DMS79 (cell line): ENCODE data around the gene MSMB.
"Not testable (repeated sequence)": the region's sequence is repeated elsewhere in the genome, so short reads cannot be mapped to it uniquely, and the experiment has no call there.

Experiments
- DNase-seq: peaks from one replicate; lab custom pipeline; 2025; lab: John Stamatoyannopoulos, UW

The MSMB gene

GRCh38 chr10:46069771-46070463 lies 23.8 kb upstream of the MSMB start:
- no peak for DNase-seq

DNA sequence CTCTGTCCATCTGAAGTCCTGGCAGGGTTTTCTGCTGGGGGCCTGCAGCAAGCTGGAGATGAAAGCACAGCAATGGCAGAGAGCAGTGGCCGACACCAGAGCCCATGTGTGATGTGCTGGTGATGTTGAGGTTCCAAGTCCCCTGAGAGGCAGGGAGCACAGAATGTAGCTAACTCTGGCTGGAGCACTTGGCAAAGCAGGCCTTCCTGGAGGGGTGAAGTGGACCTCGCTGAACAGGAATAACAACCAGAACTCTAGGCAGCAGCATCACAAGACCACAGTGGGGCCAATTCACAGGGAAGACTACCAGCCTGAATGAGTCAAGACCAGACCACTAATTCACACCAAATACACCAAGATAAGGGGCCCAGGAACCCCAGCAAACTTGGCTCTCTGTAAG lies 22.8 kb upstream of the MSMB start:
- DNase-seq: no peak

DNA sequence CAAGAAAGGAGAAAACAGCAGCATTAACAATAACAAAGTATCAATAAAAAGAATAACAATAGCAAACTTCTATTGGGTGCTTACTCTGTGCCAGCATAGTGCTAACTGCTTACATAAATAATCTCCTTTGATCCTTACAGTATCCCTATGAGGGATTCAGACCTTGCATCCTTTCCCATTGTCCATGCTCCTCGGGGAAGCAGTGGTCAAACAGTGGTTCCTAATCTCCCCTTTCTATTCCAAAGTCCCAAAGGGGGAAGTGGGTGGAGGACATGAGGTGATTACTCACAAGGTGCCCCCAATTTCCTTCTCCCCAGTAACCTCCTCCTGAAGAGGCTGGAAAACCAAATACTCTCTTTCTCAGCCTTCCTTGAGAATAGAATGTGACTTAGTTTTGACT lies 22.0 kb upstream of the MSMB start:
- no peak for DNase-seq

- DNase-seq: no peak
Measured at GRCh38 chr10:46064269-46064817, 18.3 kb upstream of the MSMB start.

GRCh38 chr10:46062723-46063428 lies 16.8 kb upstream of the MSMB start:
- no peak for DNase-seq

DNA sequence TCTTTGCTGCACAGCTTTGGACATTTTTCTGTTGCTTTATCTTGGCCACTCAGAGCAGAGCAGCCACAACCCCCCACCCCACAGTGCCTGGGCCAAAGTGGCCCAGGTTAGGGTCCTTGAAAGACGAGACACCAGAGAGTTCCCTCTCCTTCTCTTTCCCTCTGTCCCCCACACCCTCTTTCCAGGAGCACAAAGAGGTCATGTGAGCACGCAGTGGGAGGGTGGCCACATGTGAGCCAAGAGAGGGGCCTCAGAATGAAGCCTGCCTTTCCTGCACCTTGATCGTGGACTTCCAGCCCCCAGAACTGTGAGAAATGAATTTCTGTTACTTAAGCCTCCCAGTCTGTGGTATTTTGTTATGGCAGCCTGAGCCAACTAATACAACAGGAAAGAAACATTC lies 14.6 kb upstream of the MSMB start:
- no peak for DNase-seq

- DNase-seq: not testable (repeated sequence)
Measured at GRCh38 chr10:46057927-46058326, 11.9 kb upstream of the MSMB start.

- DNase-seq: no peak
Measured at GRCh38 chr10:46057038-46057437, 11.0 kb upstream of the MSMB start.

- DNase-seq: no peak
Measured at GRCh38 chr10:46055771-46056170, 9.7 kb upstream of the MSMB start.

GRCh38 chr10:46053534-46054434 lies 7.7 kb upstream of the MSMB start:
- DNase-seq: no peak

DNA sequence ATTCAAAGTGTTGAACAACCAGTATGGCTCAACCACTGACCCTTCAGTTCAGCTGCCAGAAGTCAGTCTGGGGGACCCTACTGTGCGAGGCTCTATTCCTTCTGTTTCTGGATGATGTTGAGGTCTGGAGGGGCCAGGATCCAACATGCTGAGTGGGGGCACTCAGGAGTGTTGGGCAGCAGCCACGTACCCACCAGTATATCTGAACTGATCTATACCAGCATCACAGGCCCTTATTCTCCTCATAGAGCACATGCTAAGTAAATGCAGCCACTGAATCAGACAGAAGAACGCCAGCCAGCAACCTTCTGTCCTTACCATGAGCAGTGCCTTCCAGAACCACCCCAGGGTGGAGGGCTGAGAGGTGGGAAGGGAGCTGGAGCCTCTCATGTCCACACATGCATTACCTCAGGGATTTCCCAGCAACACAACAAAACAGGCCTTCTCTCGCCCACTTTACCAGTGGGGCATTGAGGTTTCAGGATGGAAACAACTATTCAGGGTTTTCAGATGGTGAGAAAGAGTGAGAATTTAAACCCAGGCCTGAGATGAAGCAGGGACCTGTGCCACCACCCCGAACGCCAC lies 6.8 kb upstream of the MSMB start:
- no peak for DNase-seq

DNA sequence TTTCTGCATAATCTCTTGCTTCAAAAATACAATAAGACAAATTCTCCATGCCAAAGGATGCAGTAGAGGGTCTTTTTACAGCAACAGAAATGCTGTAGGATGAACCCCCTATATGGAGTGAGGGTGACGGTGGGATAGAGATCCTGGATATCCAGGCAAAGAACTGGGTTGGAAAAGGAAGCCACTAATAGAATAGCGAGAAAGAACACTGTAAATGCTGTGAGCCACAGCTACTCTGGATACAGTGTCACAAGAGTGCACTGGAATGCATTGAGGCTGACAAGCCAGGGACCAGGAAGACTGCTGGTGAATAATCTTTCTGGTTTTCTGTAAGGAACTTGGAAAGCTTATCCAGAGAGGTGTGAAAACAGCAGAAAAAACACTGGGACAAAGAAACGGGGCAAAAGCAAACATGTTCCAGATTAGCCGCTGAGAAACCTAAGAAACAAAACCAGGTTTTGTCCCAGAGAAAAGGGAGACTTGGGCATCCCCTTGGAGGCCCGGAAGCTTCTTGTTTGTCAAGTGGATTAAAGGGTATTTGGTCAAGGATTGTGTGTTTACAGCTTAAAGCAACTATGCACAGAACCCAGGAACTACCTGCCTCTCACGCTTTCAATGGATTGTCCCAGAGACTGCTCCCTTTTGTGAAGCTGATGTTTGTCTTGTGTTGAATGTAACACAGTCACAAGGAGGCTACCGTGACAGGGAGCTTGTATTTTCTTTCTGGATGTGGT lies 6.2 kb upstream of the MSMB start:
- DNase-seq: no peak

- DNase-seq: no peak
Measured at GRCh38 chr10:46050941-46051623, 5.0 kb upstream of the MSMB start.

DNA sequence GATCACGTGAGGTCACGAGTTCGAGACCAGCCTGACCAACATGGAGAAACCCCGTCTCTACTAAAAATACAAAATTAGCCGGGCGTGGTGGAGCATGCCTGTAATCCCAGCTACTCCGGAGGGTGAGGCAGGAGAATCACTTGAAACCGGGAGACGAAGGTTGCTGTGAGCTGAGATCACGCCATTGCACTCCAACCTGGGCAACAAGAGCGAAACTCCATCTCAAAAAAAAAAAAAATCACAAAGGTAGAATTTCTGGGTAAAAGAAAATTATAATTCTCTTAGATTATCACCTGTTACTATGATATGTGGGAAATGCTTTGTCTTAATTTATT lies 3.4 kb upstream of the MSMB start:
- DNase-seq: not testable (repeated sequence)

DNA sequence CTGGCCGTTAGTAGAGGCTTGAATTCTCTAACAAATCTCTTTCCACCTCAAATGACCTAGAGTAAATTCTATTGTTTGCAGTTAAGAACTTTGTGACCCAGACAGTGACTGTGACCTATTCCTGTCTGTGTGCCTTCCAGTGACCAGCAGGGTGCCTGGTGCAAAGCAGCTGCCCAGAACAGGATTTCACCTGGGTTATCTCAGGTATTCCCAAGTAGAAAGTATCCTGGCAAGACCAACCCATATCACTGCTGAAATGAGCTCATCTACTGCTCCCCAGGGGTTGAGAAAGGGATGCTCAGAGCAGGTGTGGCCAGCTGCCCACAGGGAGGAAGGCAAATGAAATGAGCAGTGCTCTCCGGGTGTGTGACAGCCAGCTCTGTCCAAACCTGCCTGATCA lies 2.1 kb upstream of the MSMB start:
- no peak for DNase-seq

GRCh38 chr10:46042527-46042926 lies 3.5 kb downstream of the MSMB start:
- no peak for DNase-seq

DNA sequence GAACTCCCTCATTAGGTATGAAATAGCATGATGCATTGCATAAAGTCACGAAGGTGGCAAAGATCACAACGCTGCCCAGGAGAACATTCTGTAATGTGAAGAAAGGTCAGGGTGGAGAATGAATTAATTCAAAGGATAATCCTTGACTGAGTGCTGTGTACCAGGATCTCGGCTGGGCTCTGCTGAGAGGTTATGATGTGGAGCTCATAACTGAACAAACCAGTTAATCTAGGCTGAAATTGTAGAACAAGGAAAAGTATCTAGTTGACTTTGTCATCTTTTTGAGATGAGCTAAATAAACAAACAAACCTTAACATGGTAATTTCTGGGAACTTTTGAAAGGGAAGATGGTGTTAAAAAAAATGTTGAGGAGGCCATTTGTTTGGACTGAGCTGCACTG lies 6.1 kb downstream of the MSMB start:
- DNase-seq: no peak

DNA sequence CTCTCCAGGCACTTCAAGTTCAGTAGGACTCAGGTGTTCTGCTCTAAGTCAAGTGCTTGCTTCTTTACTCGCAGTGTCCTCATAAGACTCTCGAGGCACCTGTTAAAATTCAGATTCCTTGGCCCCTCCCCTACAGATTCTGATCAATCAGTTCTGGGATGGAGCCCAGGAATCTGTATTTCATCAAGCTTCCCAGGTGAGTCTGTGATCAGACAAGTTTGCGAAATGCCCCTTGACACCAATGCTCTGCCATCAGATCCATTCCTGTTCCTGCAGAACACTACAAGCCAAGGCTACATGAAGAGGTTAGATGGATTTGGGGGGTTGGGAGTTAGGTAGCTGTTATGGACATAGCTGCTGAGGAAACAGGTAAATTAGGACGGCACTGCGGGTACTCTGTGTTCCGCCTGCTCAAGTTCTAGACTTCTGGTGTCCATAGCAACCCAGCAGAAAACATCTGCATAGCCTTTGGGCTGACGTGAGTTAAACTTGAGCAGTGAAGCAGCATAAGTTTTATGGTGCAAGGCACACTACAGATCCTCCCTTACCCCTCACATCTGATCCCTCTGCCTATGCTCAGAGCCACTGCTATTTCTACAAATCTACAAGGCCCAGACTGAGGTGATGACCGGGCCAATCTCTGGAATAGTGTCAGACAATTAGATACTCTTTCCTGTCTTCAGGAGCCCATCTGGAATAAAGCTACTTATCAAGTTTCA lies 8.8 kb downstream of the MSMB start:
- no peak for DNase-seq

DNA sequence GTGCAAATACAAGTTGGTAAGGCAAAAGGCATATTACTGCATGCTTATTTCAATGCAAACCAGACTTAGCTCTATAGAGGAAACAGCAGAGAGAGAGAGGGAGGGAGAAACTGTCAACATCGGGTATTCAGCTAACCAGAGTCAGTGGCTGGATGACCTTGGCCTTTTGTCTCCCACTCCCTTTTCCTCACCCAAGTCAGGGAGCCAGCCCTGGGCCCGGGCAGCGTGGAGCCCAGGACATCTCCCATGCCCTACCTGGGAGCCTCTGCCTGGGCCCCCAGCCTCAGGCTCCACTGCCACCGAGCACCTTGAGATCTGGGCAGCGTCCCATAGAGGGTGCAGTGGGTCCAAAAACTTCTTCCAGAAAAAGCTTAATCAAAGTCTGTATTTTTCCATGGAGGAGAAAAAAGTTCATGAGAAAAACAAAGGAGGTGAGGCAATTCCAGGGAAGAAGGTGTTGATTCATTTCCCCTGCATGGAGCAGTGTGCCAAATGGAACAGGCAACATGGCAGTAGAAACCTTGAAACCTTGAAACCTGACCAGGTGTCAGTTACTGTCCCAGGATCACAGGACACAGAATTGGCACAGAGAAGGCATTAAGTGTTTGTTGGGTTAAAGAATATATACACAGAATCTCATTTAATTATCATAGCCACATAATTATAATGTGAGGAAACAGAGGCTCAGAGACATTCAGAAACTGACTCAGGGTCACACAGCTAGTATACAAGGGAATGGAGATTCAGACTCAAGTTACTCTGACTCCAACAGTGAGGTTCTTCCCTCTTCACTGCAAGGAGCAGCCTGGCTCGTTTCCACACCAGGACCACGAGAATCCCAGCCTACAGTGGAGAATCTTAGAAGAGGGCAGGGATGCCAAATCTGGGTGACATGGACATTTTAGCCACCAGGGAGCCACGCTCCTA lies 9.9 kb downstream of the MSMB start:
- no peak for DNase-seq
